NCI-H146 treated with DMSO at 0.1 percent for 48 hours (cell line): Measurements from ENCODE around the gene NOTCH1.

Experiments
- DNase-seq: peaks from one replicate; lab custom pipeline; 2025; ENCODE audit not compliant: unreplicated experiment; lab: John Stamatoyannopoulos, UW

The NOTCH1 gene

GRCh38 chr9:136504512-136505348 is 41.1 kb downstream of the NOTCH1 start:
- no peak for DNase-seq

- no peak for DNase-seq
These were observed 42.8 kb downstream of the NOTCH1 start for GRCh38 chr9:136502940-136503550.

GRCh38 chr9:136502196-136502595 is 43.7 kb downstream of the NOTCH1 start:
- DNase-seq = no peak

GRCh38 chr9:136501686-136502085 is 44.2 kb downstream of the NOTCH1 start:
- no peak for DNase-seq

GRCh38 chr9:136499935-136500910 is 45.6 kb downstream of the NOTCH1 start:
- DNase-seq = no peak

DNA sequence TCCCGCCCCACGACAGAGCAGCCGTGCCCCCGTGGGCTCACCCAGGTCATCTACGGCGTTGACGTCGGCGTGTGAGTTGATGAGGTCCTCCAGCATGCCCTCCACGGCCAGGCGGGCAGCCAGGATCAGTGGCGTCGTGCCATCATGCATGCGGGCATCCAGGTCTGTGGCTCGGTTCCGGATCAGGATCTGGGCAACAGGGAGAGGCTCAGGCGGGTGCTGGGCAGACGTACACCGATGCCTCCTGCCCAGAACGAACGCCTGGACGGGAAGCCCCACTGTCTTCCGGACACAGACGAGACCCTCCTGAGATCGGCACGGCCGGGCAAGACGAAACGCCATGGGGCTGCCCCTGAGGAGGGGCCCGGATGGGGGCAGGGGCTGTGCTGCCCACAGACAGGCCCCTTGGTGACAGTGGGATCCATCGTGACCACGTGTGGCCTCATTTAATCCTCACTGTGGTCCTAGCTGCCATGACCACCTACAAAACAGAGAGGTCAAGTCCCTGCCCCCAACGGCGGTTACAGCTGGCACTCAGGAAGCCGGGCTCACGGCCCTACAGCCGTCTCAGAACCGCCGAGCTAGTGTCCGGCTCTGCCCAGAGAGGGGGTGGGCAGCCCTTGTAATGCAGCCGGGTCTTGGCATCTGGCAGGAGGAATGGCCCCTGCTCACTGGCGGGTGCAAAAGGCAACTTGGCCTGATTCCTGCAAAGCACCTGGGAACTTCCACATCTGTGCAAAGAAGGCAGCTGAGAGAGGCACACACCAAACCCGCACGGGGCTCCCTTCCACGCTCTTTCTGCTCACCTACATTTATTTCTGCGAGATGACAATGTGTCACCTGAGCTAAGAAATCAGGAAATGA is 46.5 kb downstream of the NOTCH1 start:
- no peak for DNase-seq

DNA sequence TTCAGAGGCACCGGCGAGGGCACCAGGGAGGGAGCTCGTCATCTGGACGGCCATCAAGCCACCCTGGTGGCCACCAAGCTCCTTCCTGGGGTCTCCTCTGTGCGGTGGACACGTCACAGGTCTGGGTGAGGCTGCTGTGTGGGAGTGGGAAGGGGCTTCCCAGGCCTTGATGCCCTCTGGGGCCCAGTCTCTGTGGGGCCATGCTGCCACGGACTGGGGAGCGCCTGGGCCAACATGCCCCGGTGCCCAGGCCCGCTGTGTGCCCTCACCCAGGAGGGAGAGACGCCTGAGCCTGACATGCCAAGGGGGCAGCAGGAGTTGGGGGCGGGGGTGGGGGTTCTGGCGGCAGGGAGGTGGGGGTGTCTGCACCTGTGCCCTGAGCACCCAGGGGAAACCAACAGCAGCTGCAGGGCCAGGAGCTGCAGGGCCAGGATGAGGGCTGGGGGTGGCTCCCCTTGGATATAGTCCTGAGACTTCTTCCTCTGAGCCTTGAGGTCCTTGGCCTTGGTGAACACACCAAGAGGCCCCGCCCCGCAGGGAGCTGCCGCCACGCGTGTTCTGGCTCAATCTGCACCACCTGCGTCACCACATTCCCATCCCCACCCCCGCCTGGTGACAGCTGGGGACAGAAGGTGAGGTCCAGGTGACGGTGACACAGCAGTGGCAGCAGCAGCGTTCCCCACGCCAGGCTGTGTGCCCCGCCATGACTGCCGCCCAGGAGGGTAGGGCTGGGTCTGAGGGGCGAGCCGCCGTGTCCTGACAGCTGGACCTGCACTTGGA is 47.7 kb downstream of the NOTCH1 start:
- DNase-seq = no peak

DNA sequence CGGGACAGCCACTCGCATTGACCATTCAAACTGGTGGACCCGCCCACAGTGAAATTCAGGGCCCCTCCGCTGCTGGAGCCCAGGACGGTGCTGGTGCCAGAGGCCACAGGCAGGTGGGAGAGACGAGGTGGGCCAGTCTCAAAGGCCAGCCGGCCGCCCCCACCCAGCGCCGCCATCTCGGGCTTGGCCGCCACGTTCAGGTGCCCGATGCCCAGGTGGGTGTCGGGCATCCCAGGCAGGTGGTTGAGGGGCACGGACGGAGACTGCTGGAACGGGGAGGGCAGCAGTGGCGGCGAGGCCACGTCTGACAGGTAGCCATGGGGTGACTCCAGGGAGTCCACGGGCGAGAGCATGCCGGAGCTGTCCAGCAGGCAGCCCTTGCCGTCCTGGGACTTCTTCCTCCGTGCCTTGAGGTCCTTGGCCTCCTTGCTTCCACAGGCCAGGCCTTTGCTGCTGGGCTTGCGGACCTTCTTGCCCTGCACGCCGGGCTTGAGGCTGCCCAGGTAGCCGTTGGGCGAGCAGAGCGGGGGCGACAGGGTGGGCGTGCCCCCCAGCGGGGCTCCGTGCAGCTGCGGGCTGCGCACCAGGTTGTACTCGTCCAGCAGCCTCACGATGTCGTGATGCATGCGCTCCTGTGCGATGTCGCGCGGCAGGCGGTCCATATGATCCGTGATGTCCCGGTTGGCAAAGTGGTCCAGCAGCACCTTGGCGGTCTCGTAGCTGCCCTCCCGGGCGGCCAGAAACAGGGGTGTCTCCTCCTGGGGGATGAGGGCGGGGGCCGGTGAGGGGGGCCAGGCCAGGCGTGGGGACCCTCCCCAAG is 48.8 kb downstream of the NOTCH1 start:
- DNase-seq = no peak

- no peak for DNase-seq
These were observed 49.7 kb downstream of the NOTCH1 start for GRCh38 chr9:136496181-136496580.

GRCh38 chr9:136495238-136495800 is 50.5 kb downstream of the NOTCH1 start:
- DNase-seq = no peak

- DNase-seq = no peak
These were observed 51.2 kb downstream of the NOTCH1 start for GRCh38 chr9:136494531-136495215.

DNA sequence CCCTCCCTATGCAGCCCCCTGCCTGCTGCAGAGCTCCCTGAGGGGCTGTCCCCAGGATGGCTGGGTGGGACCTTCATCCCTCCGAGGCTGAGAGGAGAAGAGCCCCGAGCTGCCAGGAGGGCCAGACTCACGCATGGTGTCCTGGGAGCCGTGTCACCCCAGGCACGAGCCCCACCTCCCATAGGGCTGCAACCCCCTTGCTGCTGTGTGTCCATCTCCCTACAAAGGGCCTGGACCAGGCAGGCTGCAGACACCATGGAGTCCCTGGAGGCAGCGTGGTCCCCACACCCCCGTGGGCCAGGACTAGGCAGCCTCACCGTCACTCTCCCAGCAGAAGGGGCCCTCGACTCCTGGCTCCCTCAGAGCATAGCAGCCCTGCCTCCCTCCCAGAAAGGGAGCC is 51.8 kb downstream of the NOTCH1 start:
- no peak for DNase-seq

- no peak for DNase-seq
These were observed 52.3 kb downstream of the NOTCH1 start for GRCh38 chr9:136493567-136493971.

DNA sequence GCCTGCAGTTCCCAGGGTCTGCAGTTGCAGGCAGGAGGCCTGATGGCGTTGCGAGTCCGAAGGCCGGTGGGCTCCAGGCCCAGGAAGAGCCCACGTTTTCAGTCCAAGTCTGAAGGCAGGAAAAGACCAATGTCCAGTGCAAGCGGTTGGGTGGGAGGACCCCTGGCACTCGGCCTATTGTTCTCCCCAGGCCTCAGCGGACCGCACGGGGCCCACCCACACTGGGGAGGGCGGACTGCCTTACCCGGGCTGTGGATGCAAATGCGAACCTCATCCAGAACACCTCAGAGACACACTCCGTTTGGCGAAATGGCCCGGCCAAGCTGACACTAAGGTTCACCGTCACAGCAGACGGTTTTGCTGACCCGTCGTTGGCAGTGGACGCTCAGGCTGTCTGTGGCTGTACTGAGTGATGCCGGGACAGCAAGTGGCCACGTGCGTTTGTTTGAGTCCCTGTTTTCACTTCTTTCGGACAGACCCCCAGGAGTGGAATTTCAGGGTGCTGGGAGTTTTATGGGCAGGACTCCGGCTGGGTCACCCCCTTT is 52.8 kb downstream of the NOTCH1 start:
- no peak for DNase-seq

- no peak for DNase-seq
These were observed 56.1 kb downstream of the NOTCH1 start for GRCh38 chr9:136489731-136490130.

DNA sequence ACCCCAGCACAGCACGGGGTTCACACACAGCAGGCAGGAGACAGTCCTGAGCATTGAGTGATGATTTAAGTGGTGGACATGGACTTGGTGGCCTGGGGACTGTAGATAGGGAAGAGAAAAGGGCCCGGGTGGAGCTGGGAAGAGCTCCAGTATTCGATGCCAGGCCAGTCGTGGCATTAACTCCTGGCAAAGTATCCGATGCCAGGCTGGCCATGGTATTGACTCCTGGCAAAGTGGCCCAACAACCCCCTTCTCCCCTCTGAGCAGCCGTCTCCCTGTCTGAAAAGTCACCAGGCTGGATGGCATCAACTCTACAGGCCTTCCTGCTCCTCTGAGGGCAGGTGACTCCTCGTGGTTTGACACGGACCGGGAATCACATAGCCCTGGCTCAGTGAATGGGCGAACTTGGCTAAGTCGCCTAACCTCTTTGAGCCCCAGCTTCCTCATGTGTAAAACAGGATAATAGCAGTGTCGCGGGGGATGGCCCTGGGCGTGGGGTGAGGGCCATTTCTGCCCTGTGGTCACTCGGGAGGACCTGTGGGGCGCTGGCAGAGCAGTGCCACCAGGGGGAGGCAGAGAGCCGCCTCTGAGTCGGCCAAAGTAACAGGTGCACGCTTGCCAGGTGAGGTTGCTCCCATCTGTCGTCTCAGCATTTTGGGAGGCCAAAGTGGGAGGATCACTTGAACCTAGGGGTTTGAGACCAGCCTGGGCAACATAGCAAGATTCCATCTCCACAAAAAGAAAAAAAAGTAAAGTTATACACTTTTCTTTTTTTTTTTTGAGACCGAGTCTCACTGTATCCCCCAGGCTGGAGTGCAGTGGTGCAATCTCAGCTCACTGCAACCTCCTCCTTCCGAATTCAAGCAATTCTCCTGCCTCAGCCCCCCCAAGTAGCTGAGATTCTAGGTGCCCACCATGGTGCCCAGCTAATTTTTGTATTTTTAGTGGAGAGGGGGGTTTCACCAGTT is 57.3 kb downstream of the NOTCH1 start:
- peak; percentile 18 for DNase-seq

DNA sequence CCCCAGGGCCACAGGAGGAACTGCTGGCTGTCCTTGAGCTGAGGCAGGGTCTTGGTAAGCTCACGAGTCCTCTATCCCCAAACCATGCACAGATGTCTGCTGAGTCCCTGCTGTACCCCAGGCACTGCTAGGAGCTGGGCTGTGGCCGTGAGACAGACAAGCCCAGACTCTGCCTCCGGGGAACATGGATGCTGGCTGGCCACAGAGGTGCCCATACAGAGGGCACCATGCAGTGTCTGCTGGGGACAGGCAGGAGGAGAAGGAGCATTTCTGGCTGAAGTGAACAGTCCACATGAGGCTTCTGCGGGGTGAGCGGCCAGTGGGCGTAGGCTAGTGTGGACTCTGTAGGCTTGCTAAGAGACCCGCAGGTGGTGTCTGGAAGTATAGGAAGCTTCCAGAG is 58.2 kb downstream of the NOTCH1 start:
- DNase-seq = no peak
